ENCODE results near the gene GABARAPL2.
"Not testable (repeated sequence)": the region's sequence is repeated elsewhere in the genome, so short reads cannot be mapped to it uniquely, and the experiment has no call there.

GABARAPL2 gene, protein sequence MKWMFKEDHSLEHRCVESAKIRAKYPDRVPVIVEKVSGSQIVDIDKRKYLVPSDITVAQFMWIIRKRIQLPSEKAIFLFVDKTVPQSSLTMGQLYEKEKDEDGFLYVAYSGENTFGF

DNA sequence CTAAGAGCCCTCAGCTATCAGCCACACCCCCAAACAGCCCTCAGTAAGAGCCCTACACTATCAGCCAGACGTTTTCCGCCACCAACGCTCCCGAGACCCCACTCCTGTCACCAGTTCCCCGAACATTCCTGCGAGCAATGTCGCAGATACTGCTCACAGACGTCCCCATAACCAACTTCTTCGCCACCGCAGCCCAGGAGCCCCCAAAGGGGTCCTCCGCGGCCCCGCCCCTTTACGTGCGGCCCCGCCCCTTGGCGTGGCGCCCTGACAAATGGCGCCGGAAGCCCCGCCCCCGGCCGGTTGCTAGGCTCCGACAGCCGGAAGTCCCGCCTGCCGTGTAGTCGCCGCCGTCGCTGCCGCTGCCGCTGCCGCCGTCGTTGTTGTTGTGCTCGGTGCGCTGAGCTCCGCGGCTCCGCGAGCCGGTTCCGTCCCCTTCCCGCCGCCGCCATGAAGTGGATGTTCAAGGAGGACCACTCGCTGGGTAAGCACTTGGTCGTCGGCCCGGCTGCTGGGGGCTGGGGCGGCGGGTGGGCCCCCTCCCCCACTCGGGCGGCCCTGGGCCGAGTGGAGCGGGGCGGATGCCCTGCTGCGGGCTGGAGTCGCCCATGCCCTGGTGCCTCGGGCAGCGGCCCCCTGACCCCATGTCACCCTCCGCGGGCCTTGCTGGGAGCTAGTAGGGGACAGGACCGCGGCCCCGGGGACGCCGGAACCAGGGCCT lies at the start of gene GABARAPL2:
GABARAPL2 (plus strand) TSS at position 340 of the 718 bp plus-strand sequence; CDS start at position 448, 108 bp downstream.
- peak; percentile 94 for DNase-seq (ENCODE audit: low read depth)

GRCh38 chr16:75519175-75519574 lies 47.0 kb upstream of the GABARAPL2 start:
- no peak for DNase-seq (ENCODE audit: low read depth)

- no peak for DNase-seq (ENCODE audit: low read depth)
Observed at GRCh38 chr16:75526032-75526790, 40.0 kb upstream of the GABARAPL2 start.

DNA sequence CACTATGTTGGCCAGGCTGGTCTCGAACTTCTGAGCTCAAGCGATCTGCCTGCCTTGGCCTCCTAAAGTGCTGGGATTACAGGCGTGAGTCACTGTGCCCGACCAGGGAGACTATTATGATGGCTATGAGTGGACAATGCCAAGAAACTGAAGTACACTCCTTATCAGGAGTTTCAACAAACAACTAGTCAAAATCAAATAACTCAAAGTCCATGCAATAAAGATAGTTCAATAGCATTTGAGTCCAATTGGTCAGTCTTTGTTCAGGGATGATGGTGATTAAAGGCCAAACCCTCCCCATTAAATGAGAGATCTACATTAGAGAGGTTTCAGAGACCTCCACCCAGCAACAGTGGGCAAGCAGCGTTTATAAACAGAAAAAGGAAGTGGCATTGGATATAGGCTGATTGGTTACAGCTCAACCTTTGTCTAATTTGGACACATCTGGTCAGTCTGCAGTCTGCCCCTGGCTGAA lies 38.3 kb upstream of the GABARAPL2 start:
- no peak for DNase-seq (ENCODE audit: low read depth)

DNA sequence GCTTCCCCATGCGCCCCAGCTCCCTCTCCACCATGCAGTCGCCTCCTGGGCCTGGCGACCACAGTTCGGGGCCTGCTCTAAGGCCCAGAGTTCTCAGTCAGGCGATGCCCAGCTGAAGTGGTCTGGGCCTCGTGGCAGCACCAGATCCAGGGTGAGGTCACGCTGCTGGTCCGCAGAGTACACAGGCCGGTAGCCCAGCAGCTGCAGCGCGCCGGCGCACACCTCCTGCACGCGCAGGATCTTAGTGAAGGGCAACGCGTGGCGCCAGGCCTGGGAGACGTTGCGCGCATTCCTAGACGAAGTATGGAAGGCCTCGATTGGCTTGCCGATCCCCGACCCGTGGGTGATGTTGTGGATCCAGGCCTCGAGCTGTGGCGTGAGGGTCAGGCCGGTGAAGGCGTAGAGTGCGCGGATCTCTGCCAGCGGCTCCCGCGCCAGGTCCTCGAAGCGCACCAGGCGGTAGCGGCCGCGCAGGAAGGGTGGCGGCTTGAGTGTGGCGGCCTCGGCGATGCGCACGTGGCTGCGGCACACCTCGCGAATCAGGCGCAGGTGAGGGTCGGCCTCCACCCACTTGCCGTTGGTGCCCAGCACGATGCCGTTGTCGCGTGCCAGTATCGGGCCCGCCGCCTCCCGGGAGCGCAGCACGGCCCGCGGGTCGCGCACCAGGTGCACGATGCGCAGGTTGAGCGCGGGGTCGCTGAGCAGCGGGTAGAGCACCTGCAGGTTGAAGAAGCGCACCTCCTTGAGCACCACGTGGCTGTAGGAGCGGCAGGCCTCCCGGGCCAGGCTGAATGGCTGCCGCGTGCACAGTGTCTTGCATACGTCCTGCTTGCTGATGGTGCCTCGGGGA lies 36.9 kb upstream of the GABARAPL2 start:
- no peak for DNase-seq (ENCODE audit: low read depth)

GRCh38 chr16:75529959-75530358 lies 36.2 kb upstream of the GABARAPL2 start:
- no peak for DNase-seq (ENCODE audit: low read depth)

GRCh38 chr16:75532142-75532765 lies 33.9 kb upstream of the GABARAPL2 start:
- DNase-seq (ENCODE audit: low read depth), result no peak

- DNase-seq (ENCODE audit: low read depth), result no peak
Observed at GRCh38 chr16:75532791-75533190, 33.4 kb upstream of the GABARAPL2 start.

DNA sequence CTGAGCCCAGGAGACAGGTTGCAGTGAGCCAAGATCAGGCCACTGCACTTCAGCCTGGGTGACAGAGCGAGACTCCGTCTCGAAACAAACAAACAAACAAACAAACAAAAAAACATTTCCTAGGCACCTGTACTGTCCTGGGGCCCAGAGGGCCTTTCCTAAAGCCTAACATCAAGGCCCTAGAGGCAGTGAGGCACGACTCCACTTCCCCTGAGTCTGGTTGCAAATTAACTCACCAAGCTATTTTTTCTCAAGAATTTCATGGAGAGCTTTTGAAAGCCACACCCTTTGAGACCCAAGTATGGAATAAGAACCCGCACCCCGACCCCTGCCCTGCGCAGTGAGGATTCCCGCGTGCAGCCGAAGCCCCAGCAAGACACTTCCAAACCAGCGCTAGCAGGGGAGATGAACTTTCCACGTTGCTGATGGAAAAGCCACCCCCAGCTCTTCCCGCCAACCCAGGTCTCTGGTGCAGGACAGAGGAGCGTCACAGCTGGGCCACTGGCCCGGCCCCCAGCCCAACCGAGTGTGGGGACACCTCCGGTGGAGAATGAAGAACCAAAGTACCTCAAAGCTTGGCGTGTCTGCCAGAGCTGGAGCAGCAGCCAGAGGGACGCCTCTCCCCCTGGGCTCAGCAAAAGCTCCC lies 31.5 kb upstream of the GABARAPL2 start:
- no peak for DNase-seq (ENCODE audit: low read depth)

DNA sequence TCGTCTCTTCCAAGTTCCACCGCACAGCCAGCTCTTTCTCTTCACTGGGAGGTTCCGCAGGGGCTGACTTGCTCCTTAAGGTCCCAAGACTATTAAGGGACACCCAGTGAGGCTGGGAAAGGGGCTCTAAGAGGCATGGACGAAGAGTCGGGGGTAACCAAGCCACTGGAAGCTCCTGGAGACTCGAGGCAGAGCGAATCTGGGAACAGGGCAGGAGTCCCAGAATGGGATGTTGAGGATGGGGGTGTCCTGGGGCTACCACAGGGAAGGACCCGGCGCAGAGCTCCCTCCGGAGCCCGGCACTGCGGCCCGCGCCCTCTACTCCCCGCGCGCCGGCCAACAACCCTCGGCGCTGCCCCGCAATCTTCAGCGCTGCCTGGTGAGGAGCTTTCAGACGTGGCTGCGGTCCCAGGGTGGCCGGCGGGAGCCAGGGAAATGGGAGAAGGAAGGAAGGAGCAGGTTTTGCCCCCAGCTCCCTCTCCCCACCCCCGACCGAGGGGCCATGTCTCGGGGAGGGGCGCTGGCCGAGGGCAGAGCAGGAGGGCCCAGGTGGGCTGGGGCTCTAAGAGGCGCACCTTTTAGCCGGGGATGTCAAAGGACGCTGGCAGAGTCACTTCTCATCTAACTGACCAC lies 30.9 kb upstream of the GABARAPL2 start:
- DNase-seq (ENCODE audit: low read depth), result no peak

GRCh38 chr16:75535901-75536300 lies 30.3 kb upstream of the GABARAPL2 start, which contains the start of gene CHST5:
CHST5 (minus strand) TSS chr16:75536108; CDS start chr16:75530384, 5,724 bp downstream.
- DNase-seq (ENCODE audit: low read depth), result no peak

GRCh38 chr16:75537776-75538175 lies 28.4 kb upstream of the GABARAPL2 start:
- no peak for DNase-seq (ENCODE audit: low read depth)

DNA sequence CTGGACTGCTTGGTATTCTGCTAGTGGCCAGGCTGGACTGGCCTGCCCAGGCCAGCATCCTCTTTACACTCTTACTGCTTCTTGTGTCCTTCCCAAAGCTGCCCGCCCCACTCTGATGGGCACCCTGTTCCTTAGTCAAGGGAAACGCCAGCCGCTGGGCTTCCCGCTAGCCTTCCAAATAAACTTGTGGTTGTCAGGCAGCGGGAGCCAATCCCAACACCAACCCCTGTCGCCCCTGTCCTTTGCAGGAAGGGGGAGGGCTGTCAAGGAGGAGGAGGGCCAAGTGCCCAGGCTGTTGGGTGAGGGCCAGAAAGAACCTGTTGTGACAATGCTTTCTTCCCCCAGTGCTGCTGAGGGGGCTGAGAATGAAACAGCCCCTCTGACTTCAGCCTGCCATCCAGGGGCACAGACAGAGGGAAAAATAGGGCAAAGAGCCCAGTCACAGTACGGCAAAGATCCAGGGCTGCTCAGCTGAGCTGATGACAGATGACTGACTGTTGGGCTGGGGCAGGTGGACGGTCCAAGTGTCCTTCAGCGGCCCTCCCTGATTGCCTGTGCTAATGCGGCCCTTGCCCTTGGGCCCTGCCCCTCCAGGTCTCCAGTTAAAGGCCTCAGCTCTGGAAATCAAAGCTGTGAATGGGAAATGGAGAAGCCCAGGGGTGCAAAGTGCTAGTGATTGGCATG lies 27.2 kb upstream of the GABARAPL2 start:
- not testable (repeated sequence) for DNase-seq (ENCODE audit: low read depth)

DNA sequence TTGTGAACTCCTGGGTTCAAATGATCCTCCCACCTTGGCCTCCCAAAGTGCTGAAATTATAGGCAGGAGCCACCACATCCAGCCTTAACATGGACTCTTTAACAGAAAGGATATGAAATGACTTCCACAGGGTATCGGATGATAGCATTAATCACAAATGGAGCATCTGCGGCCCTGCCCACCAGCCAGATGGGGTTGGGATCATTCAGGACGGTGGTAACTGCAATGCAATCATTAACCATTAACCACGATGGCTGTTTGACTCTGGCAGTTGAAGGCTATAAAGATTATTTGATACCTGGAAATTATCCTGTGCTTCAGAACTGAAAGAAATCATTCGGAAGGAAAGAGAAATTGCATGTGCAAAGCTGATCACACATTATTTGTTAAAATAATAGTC lies 24.9 kb upstream of the GABARAPL2 start:
- DNase-seq (ENCODE audit: low read depth), result no peak

DNA sequence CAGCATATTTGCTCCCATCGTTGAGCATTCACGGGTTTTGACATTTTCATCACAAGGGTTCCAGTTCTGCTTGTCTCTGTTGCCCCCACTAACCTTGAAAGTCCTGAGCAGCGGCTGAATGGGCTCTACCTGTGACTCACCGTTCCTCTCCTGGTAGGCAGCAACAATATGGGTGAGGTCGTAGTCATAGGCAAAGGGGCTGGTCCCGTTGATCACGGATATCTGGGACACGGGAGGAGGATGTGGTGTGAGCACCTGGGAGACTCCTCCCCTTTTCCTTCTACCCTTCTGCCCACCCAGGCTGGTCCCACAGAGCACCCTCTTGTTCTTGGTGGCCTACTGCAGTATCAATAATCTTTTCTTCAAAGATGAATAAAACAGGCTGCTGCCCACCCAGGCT lies 23.7 kb upstream of the GABARAPL2 start:
- not testable (repeated sequence) for DNase-seq (ENCODE audit: low read depth)

GRCh38 chr16:75545879-75546278 lies 20.3 kb upstream of the GABARAPL2 start:
- not testable (repeated sequence) for DNase-seq (ENCODE audit: low read depth)

- no peak for DNase-seq (ENCODE audit: low read depth)
Observed at GRCh38 chr16:75546293-75546692, 19.9 kb upstream of the GABARAPL2 start.

DNA sequence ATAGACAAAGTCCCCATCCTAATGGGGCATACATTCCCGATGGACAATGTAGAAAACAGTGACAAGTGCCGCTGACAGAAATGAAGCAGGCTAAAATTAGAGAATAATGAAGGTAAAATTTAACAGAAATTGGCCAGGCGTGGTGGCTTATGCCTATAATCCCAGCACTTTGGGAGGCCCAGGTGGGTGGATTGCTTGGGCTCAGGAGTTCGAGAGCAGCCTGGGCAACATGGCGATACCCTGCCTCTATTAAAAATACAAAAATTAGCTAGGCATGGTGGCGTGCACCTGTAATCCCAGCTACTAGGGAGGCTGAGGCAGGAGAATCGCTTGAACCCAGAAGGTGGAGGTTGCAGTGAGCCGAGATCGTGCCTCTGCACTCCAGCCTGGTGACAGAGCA lies 17.7 kb upstream of the GABARAPL2 start:
- DNase-seq (ENCODE audit: low read depth), result not testable (repeated sequence)

DNA sequence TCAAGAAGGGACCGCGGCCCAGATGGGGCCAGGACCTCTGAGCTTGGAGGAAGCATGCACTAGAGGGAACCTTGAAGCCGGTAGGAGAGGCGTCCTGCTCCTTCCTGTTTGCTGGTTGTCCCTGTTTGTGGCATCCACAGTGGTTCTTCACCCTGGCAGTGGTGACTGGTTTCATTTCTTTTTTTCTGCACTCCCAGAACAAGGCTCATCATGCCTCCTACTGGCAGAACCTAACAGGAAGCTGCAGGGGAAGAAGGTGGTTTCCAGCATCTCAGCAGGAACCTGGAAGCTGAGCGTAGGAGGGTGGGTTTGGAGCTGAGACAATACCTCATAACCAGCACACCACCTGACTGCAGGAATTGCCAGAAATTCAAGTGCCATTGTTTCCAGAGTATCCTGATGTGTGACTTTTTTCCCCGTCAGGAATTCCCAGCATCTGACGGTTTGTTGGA lies 15.9 kb upstream of the GABARAPL2 start:
- DNase-seq (ENCODE audit: low read depth), result no peak

DNA sequence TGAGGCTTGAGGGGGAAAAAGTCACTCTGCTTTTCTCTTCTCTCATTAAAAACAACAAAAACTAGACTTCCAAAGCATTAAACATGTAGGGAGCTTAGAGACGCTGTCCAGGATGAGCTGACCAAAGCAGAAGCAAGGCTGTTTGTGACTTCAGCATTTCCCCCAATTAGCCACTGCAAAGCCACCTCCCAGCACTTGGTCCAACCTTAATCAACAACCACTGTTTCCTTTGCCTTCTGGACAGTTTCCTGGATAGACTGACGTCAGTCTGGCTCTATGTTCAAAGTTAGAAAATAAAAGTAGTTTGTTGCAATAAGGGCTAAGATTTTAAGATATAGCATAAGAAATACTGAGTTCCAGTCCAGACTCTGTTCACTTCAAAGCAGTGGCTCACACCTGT lies 13.2 kb upstream of the GABARAPL2 start:
- DNase-seq (ENCODE audit: low read depth), result no peak
